ENCODE measurements around the gene FOXL3.

DNA sequence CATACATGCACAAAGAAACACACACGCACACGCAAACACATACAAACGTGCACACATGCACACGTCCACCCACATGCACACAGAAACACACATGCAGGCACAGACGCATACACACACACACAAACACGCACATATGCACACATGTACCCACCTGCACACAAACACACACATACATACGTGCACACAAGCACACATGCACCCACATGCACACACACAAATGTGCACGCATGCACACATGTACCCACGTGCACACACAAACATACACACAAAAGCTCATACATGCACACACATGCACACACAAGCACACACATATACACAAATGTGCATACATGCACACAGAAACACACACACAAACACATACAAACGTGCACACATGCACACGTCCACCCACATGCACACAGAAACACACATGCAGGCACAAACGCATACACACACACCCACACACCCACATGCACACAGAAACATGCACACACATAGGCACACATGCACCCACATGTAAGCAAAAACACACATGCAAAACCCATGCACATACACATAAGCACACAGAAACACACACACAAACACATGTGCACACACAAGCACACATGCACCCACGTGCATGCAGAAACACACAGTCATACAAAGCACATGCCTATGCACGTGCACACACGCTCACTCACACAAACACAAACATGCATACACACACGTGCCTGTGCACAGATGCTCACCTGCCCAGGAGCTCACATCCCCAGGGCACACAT, 44.8 kb downstream of the FOXL3 start:
- TF ChIP-seq, protein P1, sequence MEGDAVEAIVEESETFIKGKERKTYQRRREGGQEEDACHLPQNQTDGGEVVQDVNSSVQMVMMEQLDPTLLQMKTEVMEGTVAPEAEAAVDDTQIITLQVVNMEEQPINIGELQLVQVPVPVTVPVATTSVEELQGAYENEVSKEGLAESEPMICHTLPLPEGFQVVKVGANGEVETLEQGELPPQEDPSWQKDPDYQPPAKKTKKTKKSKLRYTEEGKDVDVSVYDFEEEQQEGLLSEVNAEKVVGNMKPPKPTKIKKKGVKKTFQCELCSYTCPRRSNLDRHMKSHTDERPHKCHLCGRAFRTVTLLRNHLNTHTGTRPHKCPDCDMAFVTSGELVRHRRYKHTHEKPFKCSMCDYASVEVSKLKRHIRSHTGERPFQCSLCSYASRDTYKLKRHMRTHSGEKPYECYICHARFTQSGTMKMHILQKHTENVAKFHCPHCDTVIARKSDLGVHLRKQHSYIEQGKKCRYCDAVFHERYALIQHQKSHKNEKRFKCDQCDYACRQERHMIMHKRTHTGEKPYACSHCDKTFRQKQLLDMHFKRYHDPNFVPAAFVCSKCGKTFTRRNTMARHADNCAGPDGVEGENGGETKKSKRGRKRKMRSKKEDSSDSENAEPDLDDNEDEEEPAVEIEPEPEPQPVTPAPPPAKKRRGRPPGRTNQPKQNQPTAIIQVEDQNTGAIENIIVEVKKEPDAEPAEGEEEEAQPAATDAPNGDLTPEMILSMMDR (conservative IDR thresholded peaks at IDR 0.05 in 1 of 2, IDR thresholded peaks at IDR 0.05 in 1 of 2; ENCODE audit: extremely low read depth in 1 of 2, insufficient read depth in 1 of 2, low read depth in 1 of 2, low read length in 2 of 2): no peak
- TF ChIP-seq EZH2 (IDR thresholded peaks at IDR 0.05; ENCODE audit: borderline replicate concordance, low read length): no peak

All from mammary epithelial cell (primary cell).